Panc1 (cell line): ENCODE data around the gene FOXP2.

ENCODE experiments used
- CTCF ChIP-seq: fragments of 450-650 bp; IDR thresholded peaks from 2 replicates; pipeline ENCODE4 v1.5.1; 2017; ENCODE audit warnings: mild to moderate bottlenecking
- POLR2AphosphoS5 ChIP-seq: IDR thresholded peaks from 2 replicates; pipeline ENCODE4 v1.6.1; 2012; ENCODE audit warnings: mild to moderate bottlenecking, low read depth, low read length, moderate library complexity

- TF ChIP-seq CTCF (no peak), POLR2AphosphoS5 (no peak)
Measured at GRCh38 chr7:114660126-114660486, 245.5 kb downstream of the FOXP2 start.
